ENCODE results near the gene IGFALS. TPM values are rescaled to one million over a fixed set of nuclear protein-coding genes. Genes with fewer than 3 reads are reported as not detected.

Gene IGFALS
- polyA plus RNA-seq, 4 donors = 2.2 to 4.6 (median 2.7) TPM

DNA sequence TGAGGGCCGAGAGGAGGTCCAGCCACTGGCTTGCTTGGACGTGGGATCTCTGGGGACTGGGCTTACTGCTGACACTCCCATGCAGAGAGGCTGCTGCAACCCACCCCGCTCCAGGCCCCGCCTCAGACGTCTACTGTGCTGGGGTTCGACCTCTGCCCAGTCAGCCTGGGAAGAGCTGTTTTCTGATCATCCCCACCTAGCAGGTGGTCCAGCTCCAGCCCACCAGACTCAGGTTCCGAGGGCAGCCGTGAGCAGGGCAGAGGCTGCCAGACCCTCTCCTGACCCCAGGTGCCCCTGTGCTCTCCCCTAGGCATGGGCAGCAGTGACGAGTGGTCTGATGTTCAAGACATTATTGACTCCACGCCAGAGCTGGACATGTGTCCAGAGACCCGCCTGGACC lies 45.6 kb downstream of the IGFALS start:
- no peak for DNase-seq (ENCODE audit: low read depth in 4 of 4, low spot score in 3 of 4)

DNA sequence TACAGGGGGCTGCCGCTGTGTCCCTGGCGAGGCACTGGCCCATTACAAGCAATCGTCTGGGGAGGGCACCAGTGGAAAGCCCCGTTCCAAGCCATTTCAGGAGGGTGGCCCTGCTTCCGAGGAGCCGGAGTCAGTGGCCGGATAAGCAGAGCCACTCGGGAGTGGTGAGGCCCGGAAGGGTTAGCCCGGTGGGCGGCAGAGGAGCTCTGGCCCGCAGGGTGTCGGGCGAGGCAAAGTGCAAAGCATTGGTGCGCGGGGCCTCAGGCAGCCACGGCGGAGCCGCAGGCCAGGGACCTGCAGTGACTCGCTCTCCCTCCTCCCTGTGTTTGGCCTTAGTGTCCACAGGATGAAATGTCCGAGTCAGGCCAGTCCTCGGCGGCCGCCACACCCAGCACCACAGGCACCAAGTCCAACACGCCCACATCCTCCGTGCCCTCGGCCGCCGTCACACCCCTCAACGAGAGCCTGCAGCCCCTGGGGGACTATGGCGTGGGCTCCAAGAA lies 46.8 kb downstream of the IGFALS start:
- DNase-seq (ENCODE audit: low read depth in 4 of 4, low spot score in 3 of 4) = no peak

DNA sequence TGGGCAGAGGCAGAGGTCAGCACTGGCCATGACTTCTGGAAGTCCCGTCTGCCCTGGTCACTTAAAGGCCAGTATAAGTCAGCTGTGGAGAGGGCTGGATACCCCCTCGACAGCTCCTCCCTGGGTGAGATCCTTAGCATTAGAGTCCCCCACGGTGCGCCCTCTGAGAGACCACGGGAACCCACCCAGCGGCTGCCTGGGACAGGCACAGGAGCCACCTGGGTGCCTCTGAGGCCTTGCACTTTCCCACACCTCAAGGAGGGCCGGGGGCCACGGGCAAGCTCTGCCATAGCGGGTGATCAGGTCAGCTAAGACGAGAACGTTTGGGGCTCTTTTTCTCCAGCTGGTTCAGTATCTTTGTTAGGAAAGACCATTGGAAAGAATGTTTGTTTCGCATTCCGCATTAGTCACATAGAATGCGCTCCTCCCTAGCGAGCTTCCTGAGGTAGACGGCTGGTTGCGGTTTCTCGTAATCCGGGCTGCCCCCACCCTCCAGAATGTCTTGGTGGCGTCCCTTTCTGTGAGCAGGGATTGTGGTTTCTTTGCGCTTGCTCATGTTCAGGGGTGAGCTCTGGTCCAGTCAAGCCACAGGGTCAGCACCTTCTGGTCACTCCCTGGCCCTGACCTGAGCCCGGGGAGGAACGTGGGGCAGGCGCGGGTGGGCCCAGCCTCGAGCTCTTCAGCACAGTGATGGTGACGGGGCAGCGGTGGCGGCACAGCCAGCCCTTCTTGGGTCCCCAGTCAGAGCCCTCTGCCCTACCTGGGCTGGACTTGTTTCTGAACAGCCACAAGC lies 47.4 kb downstream of the IGFALS start:
- no peak for DNase-seq (ENCODE audit: low read depth in 4 of 4, low spot score in 3 of 4)

DNA sequence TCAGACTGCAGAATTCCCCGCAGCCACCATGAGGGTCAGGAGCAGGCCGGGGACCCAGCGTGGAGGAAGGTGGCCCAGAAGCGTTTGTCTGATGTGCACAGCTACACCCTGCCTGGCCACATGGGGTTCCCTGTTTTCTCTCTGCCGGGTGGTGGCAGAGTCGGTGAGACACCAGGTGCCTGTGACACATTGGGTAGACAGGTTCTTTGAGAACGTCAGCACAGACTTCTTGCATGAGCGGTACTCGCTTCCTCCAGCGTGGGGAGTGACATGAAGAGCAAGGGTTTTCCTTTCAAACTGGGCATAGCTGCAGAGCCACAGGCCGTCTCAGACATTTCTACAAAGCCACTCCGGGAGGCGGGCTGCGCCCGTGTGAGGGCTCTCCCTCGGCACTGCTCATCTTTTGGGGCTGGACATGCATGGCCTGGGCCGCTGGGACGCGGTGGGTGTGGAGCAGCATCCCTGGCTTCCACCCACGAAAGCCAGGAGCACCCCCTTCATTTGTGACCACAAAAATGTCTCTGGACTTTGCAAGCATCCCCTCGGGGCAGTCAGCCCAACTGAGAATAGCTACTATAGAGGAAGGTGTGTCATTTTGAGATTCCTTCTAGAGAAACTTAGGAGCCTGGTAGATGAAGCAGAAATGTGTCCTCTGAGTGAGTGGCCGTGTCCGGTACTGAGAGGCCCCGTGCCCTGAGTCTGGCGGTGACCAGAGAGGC lies 48.2 kb downstream of the IGFALS start:
- DNase-seq (ENCODE audit: low read depth in 4 of 4, low spot score in 3 of 4) = no peak

DNA sequence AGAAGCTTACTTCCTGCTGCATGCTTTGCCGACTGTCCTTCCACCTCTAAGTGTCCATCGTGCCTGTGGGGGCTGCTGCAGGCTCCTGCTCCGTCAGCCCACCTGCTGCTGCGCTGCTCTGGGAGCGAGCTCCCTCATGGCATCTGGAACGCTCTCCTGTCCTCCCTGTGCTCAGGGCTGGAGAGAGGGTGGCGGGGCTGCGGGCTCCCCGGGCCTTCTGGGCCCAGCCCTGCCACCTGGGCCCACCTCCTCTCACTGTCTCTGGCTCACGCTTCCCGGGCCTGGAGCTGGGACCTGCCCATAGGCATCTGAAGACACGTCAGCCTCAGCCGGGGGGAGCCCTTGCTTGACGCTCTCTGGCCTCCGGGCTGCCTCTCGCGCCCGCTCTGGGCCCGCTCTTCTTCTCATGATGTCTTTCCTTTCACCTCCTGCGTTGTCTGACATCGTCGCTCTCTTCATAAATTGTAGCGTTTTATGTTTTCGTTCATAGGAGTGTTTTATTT lies 49.1 kb downstream of the IGFALS start:
- DNase-seq (ENCODE audit: low read depth in 4 of 4, low spot score in 3 of 4) = no peak

DNA sequence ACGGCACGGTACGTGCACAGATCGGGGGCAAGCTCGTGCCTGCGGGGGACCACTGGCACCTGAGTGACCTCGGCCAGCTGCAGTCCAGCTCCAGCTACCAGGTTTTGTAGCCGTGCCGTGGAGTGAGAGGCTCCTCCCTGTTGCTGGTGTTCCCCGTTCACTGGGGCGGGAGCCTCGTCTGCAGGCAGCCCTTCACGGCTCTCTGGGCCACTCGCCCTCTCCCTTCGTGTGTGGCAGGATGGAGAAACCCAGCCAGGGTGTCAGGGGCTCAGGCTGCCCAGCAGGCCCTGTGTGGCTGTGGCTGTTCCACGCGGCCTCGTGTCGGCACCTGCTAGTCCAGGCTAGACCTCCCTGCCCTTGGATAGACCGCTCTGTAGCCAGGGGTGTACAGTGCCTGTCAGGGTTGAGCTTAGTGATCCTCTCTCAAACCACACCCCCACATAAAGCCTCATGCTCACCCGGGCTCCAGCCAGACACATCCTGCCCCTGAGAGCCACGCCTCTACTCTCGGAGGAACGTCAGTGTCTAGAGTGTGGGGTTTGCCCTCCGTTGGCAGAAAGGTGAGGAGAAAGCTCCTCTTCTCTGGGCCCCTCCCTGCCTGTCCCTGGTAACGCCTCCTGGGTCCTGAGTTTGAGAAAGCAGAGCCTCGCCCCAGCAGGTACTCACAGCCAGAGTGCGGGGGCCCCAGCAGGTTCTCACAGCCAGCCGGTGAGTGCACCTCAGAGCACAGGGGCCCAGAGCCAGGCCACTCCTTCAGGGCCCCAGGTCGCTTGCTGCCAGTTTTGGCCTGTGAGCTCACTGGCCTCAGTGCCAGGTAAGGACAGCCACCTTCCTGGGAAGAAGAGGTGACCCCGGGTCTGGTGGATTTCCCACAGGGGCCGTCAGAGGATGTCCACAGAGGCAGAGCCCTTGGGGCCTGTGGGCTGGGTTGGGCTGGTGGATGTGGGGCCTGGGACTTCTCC lies 49.8 kb downstream of the IGFALS start:
- no peak for DNase-seq (ENCODE audit: low read depth in 4 of 4, low spot score in 3 of 4)

DNA sequence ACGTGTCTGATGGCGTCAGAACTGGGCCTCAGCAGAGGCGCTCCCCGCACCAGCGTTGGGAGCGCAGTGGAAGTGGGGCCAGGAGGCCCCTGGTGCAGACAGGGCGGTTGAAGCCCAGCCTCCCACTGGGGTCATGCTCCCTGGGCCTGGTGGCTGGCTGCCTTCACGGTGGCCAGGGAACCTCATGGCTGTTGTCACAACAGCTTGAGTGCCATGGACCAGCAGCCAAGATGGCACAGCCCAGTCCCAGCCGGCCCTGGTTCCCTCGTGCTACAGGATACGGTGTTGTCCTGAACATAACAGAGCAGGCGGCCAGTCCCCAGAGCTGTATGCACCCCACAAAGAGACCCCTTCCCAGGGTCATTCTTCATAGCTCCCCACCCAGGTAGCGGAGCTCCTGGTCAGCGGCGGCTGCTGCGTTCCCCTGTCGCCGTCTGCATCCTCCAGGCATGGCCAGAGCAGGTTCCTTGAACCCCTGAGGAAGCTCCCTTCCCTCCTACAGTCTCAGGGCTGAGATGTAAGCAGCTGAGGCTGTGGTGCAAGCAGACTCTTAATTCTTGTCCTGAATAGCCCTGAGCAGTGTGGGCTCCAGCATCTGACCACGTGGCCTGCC lies 51.8 kb downstream of the IGFALS start:
- no peak for DNase-seq (ENCODE audit: low read depth in 4 of 4, low spot score in 3 of 4)

DNA sequence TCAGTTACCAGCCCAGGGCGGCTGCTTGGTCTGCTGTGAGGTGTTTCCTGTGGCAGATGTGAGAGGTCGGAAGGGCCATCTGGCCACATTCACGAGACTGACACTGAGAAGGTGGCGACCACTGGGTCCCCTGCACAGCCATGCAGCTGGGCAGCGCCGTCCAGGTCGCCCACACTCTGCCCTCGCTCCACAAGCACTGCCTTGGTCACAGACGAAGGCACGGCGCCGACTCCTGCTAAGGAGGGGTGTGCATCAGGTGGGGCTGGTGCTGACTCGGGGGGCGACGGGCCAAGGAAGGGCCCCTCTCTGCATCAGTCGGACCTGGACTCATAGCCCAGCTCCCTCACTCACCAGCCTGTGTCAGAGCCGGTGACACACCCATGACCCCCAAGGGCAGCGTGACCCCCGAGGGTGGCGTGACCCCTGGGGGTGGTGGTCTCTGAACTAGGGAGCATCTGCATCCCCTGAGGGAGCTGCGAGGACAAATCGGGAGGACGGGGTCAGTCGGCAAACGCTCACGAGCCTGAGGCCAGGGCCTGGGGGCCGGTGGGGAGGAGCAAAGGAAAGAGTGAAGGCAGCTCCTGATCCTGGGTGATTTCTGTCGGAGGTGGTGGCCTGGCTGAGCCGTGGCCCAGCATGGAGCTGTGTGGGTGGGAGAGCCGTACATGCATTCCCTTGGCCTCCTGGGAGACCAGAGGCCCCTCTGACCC lies 52.6 kb downstream of the IGFALS start:
- DNase-seq (ENCODE audit: low read depth in 4 of 4, low spot score in 3 of 4) = no peak

Other genes starting within 250 kb of the IGFALS start
- 10 to 100 TPM; 37.3 to 43.5 (median 39.3) TPM for gene IFT140, start 181.6 kb downstream of the IGFALS start, polyA plus RNA-seq (ENCODE audit: insufficient read length in 4 of 4)
- gene CRAMP1, start 181.3 kb downstream of the IGFALS start, polyA plus RNA-seq (ENCODE audit: insufficient read length in 4 of 4) = 10 to 100 TPM; 16.8 to 21.2 (median 19.0) TPM
- 10 to 100 TPM; 76.4 to 95.3 (median 82.2) TPM for gene JPT2, start 115.4 kb downstream of the IGFALS start, polyA plus RNA-seq (ENCODE audit: insufficient read length in 4 of 4)
- gene MAPK8IP3, start 87.5 kb downstream of the IGFALS start, polyA plus RNA-seq (ENCODE audit: insufficient read length in 4 of 4) = 10 to 100 TPM; 38.7 to 54.3 (median 49.1) TPM
- 10 to 100 TPM; 23.2 to 49.8 (median 24.3) TPM for gene NME3, start 22.2 kb downstream of the IGFALS start, polyA plus RNA-seq (ENCODE audit: insufficient read length in 4 of 4)
- 10 to 100 TPM in 1 of 4 donors, 1 to 10 TPM in 3; 6.7 to 10.7 (median 8.6) TPM for gene EME2, start 20.9 kb downstream of the IGFALS start, polyA plus RNA-seq (ENCODE audit: insufficient read length in 4 of 4)
- gene MRPS34, start 20.6 kb downstream of the IGFALS start, polyA plus RNA-seq (ENCODE audit: insufficient read length in 4 of 4) = 10 to 100 TPM; 64.2 to 87.3 (median 66.9) TPM
- 10 to 100 TPM; 34.9 to 58.0 (median 38.5) TPM for gene SPSB3, start 11.1 kb downstream of the IGFALS start, polyA plus RNA-seq (ENCODE audit: insufficient read length in 4 of 4)
- gene NUBP2, start 10.7 kb downstream of the IGFALS start, polyA plus RNA-seq (ENCODE audit: insufficient read length in 4 of 4) = 10 to 100 TPM; 36.8 to 62.7 (median 40.5) TPM
- 10 to 100 TPM; 34.3 to 51.3 (median 37.5) TPM for gene HAGH, start 33.1 kb upstream of the IGFALS start, polyA plus RNA-seq (ENCODE audit: insufficient read length in 4 of 4)
- 10 to 100 TPM; 35.4 to 52.7 (median 43.9) TPM for gene FAHD1, start 33.5 kb upstream of the IGFALS start, polyA plus RNA-seq (ENCODE audit: insufficient read length in 4 of 4)
- gene MEIOB, start 78.5 kb upstream of the IGFALS start, polyA plus RNA-seq (ENCODE audit: insufficient read length in 4 of 4) = 1 to 10 TPM in 2 of 4 donors, under 1 TPM in 2; 0.37 to 1.7 (median 1.2) TPM
- gene HS3ST6, start 124.7 kb upstream of the IGFALS start, polyA plus RNA-seq (ENCODE audit: insufficient read length in 4 of 4) = under 1 TPM; 0.14 to 0.88 (median 0.32) TPM
- gene MSRB1, start 149.5 kb upstream of the IGFALS start, polyA plus RNA-seq (ENCODE audit: insufficient read length in 4 of 4) = 10 to 100 TPM; 62.5 to 86.2 (median 67.2) TPM
- under 1 TPM; 0.18 to 0.31 (median 0.21) TPM for gene RPL3L, start 161.0 kb upstream of the IGFALS start, polyA plus RNA-seq (ENCODE audit: insufficient read length in 4 of 4)
- 100 to 1,000 TPM; 125 to 156 (median 130) TPM for gene NDUFB10, start 165.8 kb upstream of the IGFALS start, polyA plus RNA-seq (ENCODE audit: insufficient read length in 4 of 4)
- gene RPS2, start 171.1 kb upstream of the IGFALS start, polyA plus RNA-seq (ENCODE audit: insufficient read length in 4 of 4) = 1,000 to 10,000 TPM; 1,839 to 2,451 (median 2,117) TPM
- gene RNF151, start 173.2 kb upstream of the IGFALS start, polyA plus RNA-seq (ENCODE audit: insufficient read length in 4 of 4) = not detected
- 10 to 100 TPM; 26.0 to 47.2 (median 35.0) TPM for gene TBL3, start 178.3 kb upstream of the IGFALS start, polyA plus RNA-seq (ENCODE audit: insufficient read length in 4 of 4)
- gene NOXO1, start 187.8 kb upstream of the IGFALS start, polyA plus RNA-seq (ENCODE audit: insufficient read length in 4 of 4) = under 1 TPM; 0.52 to 0.97 (median 0.65) TPM
- gene GFER, start 190.5 kb upstream of the IGFALS start, polyA plus RNA-seq (ENCODE audit: insufficient read length in 4 of 4) = 10 to 100 TPM; 24.2 to 36.0 (median 27.1) TPM
- 1 to 10 TPM; 1.2 to 2.6 (median 2.3) TPM for gene SYNGR3, start 196.3 kb upstream of the IGFALS start, polyA plus RNA-seq (ENCODE audit: insufficient read length in 4 of 4)
- gene ZNF598, start 216.1 kb upstream of the IGFALS start, polyA plus RNA-seq (ENCODE audit: insufficient read length in 4 of 4) = 10 to 100 TPM; 17.6 to 27.5 (median 18.1) TPM
- 10 to 100 TPM in 1 of 4 donors, 1 to 10 TPM in 3; 3.8 to 10.3 (median 5.5) TPM for gene NPW, start 226.1 kb upstream of the IGFALS start, polyA plus RNA-seq (ENCODE audit: insufficient read length in 4 of 4)
- 100 to 1,000 TPM; 117 to 185 (median 126) TPM for gene NHERF2, start 233.2 kb upstream of the IGFALS start, polyA plus RNA-seq (ENCODE audit: insufficient read length in 4 of 4)